NOMO-1 treated with DMSO at 0.1 percent for 48 hours (cell line): Measurements from ENCODE around the gene DMRTB1.
"Not testable (repeated sequence)": the region's sequence is repeated elsewhere in the genome, so short reads cannot be mapped to it uniquely, and the experiment has no call there.

Experiments used
- DNase-seq: peaks from one replicate; lab custom pipeline; 2025; ENCODE audit not compliant: unreplicated experiment; lab: John Stamatoyannopoulos, UW

Gene DMRTB1

DNA sequence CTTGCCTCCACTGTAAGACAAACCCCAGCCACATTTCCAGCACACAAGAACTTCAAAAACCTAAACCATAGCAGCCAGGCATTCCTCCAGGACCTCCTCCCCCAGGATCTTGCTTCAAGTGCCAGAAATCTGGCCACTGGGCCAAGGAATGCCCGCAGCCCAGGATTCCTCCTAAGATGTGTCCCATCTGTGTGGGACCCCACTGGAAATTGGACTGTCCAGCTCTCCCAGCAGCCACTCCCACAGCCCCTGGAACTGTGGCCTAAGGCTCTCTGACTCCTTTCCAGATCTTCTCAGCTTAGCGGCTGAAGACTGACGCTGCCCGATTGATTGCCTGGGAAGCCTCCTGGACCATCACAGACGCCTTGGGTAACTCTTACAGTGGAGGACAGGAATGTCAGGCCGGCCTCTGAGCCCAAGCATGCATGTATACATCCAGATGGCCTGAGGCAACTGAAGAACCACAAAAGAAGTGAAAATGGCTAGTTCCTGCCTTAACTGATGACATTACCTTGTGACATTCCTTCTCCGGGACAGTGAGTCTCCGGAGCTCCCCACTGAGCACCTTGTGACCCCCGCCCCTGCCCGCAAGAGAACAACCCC lies 24.7 kb upstream of the DMRTB1 start:
- not testable (repeated sequence) for DNase-seq

GRCh38 chr1:53435151-53435550 lies 24.0 kb upstream of the DMRTB1 start:
- DNase-seq = no peak

GRCh38 chr1:53438427-53439336 lies 20.5 kb upstream of the DMRTB1 start:
- no peak for DNase-seq

DNA sequence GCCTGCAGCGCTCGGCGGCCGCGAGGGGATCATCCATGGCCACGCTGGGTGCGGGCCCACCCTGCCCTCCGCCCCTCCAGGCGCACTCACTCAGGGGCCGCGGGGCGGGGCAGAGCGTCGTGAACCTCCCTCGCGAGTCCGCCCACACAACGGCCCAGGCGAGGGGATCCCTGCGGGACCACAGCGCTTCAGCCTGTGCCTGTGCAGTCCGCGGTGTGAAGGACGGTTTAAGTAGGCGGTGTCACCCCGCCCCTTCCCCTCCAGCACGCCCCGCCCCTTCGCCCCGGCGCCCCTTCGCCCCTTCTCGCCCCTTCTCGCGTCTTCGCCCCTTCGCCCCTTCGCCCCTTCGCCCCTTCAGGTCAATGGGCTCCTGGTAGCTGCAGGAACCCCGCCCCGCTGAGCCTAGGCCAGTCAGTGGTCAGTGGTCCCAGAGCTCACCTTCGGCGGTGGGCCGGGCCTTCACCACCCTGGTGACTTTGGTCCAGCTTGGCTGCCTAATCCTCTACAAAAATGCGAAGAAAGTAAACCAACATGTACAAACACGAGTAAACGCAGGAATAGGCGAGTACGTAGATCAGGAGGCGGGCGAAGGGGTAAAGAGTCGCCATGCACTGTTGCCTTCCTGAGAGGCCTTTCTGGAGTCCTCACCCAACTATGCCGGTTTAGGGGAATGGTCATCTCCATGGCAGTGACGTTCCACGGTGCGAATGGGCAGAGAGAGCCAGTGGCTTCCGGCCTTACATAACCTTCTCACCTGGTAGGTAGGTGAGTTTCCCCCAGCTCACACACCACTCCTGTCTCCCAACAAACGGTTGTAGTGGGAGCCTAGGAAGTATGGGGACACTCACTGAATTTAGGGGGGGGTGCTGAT lies 19.6 kb upstream of the DMRTB1 start:
- DNase-seq = no peak

GRCh38 chr1:53440633-53441032 lies 18.6 kb upstream of the DMRTB1 start:
- DNase-seq = no peak

- DNase-seq = peak; percentile 26
These were observed 16.9 kb upstream of the DMRTB1 start for GRCh38 chr1:53442299-53442698.

DNA sequence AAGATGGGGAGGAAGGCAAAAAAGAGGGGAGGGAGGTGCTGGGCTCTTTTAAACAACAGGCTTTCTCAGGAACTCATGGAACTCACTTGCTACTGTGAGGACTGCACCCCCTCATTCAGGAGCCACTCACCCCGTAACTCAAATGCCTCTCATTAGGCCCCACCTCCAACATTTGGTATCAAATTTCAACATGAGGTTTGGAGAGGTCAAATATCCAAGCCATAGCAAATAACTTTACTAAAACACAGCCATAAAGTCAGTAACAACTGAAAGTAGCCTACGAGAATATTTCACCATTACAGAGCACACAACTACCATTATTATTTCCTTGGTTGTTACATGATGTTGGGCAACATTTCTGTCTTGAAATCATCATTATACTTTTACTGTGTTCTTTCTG lies 13.1 kb upstream of the DMRTB1 start:
- DNase-seq = no peak

DNA sequence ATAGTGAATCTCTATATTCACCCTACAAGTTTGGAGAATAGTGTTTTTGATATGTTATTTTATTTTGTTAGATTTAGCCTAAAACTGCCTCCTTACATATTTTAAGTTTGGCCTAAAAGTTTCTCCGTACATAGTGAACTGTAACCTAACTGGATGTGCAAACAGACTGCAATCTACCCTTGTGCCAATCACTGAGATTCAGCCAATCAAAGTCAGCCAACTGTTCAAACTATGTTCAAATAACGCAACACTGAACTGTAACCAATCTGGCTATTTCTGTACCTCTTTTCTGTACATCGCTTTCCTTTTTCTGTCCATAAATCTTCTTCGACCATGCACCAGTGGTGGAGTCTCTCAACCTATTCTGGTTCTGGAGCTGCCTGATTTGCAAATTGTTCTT lies 11.8 kb upstream of the DMRTB1 start:
- no peak for DNase-seq

DNA sequence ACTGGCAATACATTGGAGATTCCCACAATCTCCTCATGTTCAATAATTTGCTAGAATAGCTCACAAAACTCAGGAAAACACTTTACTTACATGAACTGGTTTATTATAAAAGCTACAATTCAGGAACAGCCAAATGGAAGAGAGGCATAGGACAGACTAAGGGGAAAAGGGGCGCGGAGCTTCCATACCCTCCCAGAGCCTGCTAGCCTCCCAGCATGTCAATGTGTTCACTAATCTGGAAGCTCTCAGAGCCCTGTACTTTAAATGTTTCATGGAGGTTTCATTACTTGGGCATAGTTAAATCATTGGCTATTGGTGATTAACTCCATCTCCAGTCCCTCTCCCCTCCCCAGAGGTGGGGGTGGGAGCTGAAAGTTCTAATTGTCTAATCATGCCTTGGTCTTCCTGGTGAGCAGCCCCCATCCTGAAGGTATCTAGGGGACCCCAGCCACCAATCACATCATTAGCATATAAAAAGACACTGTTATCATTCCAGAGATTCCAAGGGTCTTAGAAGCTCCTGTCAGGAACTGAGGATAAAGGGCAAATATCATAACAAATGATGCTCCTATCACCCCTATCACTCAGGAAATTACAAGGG lies 10.9 kb upstream of the DMRTB1 start:
- no peak for DNase-seq

DNA sequence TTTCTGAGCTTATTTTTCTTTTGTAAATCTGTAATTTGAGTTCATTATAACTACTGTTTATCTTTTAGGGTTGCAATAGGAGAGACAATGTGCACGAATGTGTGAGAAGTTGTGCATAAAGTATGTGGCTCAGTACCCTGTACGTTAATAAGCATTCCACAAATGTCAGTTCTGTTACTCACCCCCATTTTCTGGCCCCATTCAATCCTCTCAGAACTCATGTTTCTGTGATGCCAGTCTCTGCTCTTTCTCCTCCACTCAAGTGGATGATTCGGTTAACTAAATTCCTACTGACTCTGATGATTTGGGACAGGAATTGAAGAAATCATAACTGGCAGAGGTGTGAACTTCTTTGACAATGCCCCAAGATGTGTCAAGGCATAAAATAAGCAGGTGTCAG lies 10.2 kb upstream of the DMRTB1 start:
- DNase-seq = no peak

DNA sequence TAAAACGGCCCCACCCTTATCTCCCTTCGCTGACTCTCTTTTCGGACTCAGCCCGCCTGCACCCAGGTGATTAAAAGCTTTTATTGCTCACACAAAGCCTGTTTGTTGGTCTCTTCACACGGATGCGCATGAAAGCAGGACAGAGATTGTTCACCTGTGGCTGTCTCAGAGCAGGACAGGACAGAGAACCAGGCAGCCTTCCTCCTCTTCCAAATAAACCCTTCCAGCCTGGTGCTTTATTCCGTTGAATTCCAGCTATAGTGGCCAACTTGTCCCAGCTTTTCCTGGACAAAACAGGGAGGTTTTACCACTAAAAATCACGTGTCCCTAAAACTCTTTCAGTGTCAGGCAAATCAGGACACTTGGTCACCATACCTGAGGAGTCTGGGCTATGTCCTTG lies 9.5 kb upstream of the DMRTB1 start:
- no peak for DNase-seq

GRCh38 chr1:53450225-53450624 lies 9.0 kb upstream of the DMRTB1 start:
- DNase-seq = no peak

GRCh38 chr1:53454019-53454418 lies 5.2 kb upstream of the DMRTB1 start:
- peak; percentile 41 for DNase-seq

- no peak for DNase-seq
These were observed 3.7 kb upstream of the DMRTB1 start for GRCh38 chr1:53455364-53455991.

GRCh38 chr1:53458634-53459033 lies 565 bp upstream of the DMRTB1 start:
- DNase-seq = no peak

- no peak for DNase-seq
These were observed 1.0 kb downstream of the DMRTB1 start for GRCh38 chr1:53460211-53460634.

DNA sequence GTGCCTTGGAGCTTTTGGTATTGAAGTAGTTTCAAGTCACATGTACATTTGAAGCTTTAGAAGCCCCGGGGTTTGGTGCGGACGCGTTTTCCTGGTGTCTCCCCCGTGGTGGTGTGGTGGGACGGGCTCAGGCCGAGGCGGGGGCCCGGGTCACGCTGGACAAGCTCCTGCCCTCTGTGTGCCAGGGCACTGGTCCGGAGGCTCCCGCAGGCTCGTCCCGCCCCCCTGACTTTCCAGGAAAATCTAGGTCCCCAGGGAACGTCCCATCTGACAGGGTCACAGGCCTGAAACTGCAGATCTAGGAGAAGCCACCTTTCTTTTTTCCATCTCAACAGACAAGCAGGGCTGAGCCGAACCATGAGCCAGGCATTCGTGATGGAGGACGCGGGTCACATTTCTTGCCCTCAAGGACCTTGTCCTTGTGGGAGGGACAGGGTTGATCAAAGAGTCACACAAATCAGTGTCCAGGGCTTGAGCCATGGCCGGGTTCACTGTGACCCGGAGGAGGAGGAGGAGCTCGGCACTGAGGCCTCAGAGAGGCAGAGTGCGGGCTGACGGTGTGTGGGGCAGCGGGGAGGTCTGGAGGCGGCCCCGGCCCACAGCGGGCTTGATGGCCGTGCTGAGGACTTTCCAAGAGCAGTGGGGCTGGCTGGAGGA lies 1.6 kb downstream of the DMRTB1 start:
- DNase-seq = no peak

GRCh38 chr1:53461323-53462044 lies 2.3 kb downstream of the DMRTB1 start:
- no peak for DNase-seq

DNA sequence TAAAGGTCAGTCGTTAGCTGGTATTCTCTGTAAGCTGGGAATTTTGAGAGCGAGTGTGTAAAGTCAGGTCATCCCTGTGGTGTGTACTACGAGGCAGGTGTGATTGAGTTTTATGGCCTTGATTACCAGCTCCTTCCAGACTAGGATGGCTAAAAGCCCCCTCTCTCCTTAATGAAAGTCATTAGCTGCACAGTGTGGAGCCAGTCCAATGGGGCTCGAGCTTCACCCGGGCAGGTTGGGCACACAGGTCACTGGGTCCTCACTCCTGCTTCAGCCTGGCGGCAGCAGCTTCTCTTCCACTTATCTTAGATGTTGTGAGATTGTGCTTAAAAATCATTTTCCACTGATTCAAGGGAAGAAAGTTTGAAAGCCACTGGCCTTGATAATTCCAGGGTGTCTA lies 3.0 kb downstream of the DMRTB1 start:
- DNase-seq = no peak
